Stimulated activated CD4-positive, alpha-beta T cell treated with anti-CD3 and anti-CD28 coated beads, Interleukin-4, amount 100 ng/mL, for 1 hour (primary cell): ENCODE data around the gene ATP6AP1.
"Not testable (repeated sequence)": the region's sequence is repeated elsewhere in the genome, so short reads cannot be mapped to it uniquely, and the experiment has no call there.

Experiments used
- DNase-seq: peaks from one replicate; pipeline ENCODE4 v3.0.0-alpha.2; 2020

ATP6AP1 gene, protein sequence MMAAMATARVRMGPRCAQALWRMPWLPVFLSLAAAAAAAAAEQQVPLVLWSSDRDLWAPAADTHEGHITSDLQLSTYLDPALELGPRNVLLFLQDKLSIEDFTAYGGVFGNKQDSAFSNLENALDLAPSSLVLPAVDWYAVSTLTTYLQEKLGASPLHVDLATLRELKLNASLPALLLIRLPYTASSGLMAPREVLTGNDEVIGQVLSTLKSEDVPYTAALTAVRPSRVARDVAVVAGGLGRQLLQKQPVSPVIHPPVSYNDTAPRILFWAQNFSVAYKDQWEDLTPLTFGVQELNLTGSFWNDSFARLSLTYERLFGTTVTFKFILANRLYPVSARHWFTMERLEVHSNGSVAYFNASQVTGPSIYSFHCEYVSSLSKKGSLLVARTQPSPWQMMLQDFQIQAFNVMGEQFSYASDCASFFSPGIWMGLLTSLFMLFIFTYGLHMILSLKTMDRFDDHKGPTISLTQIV

DNA sequence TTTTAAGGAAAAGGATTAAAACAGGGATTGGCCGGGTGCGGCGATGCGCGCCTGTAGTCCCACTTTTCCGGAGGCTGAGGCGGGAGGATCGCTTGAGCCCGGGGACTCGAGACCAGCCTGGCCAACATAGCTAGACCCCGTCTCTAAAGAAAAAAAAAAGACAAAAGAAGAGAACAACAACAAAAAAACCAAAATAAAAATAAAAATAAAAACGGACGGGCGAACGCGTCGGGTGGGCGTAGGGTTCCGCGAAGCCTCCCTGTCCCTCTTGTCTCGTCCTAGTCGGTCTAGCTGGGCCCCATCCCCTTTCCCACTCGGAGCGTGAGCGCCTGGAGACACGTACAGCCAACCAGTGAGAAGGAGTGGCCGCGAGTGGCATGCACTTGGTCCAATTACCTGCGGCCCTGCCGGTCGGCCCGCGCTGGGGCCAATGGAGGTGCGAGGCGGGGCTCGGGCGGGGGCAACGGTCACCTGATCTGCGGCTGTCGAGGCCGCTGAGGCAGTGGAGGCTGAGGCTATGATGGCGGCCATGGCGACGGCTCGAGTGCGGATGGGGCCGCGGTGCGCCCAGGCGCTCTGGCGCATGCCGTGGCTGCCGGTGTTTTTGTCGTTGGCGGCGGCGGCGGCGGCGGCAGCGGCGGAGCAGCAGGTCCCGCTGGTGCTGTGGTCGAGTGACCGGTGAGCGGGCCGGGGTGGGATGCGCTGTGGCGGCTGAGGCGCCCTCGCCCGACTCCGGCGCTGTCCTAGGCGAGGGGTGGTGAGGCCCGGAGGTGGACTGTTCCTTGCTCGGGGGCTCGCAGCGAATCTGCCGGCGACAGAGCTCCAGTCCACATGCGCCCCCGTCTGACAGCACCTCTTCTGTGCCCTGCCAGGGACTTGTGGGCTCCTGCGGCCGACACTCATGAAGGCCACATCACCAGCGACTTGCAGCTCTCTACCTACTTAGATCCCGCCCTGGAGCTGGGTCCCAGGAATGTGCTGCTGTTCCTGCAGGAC, at the start of gene ATP6AP1:
Gene ATP6AP1, plus strand, starts transcription at position 502 of the 996 bp plus-strand sequence. Its CDS starts 16 bp downstream, at position 518.
- DNase-seq = peak; percentile 86

DNA sequence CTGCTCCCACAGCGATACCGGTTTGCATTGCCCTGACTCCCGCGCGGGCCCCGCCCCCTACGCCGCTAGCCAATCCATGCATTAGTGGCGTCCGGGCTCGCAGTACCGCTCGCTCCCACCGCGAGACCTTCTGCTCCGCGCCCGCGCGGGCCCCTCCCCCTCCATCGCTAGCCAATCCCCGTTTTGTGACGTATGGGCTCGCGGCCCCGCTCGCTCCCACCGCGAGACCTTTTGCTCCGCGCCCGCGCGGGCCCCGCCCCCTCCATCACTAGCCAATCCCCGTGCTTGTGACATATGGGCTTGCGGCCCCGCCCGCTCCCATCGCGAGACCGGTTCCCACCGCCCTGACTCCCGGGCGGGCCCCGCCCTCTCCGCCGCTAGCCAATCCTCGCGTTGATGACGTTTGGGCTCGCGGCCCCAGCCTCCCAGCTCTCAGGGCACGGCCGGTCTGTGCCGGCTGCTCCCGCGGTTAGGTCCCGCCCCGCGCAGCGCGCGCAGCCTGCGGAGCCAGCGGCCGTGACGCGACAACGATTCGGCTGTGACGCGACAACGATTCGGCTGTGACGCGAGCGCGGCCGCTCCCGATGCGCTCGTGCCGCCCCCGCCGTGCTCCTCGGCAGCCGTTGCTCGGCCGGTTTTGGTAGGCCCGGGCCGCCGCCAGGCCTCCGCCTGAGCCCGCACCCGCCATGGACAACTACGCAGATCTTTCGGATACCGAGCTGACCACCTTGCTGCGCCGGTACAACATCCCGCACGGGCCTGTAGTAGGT, 49.5 kb upstream of the ATP6AP1 start, which contains the start of gene EMD:
Gene EMD, plus strand, starts transcription at position 497 of the 770 bp plus-strand sequence. Its CDS starts 190 bp downstream, at position 687.
- peak; percentile 94 for DNase-seq

DNA sequence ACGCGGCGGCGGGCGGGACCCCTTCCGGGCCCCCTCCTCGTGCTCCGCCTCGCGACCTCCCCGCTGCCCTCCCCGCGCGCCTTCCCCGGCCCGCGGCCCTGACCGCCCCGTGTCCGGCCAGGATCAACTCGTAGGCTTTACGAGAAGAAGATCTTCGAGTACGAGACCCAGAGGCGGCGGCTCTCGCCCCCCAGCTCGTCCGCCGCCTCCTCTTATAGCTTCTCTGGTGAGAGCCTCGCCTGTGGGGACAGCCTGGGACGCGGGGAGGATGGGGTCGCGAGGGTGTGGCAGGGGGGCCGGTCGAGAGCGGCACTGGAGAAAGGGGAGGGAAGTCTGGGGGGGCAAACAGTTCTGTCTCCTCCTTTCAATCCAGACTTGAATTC, 48.9 kb upstream of the ATP6AP1 start:
- no peak for DNase-seq

DNA sequence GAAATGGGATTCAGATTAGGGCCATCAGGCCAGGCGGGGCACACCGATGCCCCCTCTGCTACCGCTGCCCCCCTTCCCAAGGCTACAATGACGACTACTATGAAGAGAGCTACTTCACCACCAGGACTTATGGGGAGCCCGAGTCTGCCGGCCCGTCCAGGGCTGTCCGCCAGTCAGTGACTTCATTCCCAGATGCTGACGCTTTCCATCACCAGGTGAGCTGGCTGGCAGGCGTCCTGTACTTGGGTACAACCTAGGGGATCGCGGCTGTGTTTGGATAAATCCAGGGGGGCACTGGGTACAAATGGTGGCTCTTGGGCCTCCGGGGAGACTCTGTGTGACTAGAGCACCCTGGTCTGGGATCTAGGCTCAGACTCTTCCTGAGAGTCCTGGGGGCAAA, 48.3 kb upstream of the ATP6AP1 start:
- DNase-seq = no peak

DNA sequence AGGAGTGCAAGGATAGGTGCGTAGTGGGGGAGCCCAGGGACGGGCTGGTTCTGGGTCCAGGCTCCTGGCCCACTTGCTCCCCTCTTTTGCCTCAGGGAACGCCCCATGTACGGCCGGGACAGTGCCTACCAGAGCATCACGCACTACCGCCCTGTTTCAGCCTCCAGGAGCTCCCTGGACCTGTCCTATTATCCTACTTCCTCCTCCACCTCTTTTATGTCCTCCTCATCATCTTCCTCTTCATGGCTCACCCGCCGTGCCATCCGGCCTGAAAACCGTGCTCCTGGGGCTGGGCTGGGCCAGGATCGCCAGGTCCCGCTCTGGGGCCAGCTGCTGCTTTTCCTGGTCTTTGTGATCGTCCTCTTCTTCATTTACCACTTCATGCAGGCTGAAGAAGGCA, 47.7 kb upstream of the ATP6AP1 start:
- no peak for DNase-seq

DNA sequence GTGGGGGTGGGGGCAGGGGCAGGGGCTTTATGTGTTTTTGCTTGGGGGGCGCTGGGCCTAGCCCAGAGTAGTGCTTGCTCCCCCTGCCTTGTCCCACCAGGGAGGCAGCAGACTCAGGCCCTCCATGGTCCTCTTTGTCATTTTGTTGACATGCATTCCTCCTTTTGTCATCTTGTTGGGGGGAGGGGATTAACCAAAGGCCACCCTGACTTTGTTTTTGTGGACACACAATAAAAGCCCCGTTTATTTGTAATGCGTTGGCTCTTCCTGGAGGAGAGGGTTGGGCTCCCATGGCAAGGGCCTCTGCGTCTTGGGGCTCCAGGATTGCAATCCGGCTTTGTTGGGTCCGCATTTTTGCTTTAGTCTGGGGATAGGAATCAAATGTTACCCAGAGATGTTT, 47.2 kb upstream of the ATP6AP1 start:
- DNase-seq = no peak

DNA sequence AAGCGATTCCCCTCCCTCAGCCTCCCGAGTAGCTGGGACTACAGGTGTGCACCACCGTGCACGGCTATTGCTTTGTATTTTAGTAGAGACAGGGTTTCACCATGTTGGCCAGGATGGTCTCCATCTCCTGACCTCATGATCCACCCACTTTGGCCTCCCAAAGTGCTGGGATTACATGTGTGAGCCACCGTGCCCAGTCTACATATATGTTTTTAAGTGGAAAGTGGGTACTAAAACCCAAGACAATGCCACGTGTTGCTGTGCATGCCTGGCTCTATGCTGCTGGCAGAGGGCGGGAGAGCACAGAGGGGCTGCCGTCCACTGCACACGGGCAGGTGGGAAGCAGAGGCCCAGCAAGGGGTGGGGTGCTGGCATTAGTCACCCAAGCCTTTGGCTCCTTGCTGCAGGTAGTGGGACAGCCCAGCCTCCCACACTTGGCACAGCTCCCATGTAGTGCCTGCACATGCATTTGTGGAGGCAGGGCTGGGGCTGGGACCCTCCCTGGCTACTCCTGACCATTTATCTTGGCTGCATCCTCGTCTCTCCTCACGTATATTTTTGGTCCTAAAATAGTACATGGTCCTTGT, 45.9 kb upstream of the ATP6AP1 start:
- DNase-seq = no peak

DNA sequence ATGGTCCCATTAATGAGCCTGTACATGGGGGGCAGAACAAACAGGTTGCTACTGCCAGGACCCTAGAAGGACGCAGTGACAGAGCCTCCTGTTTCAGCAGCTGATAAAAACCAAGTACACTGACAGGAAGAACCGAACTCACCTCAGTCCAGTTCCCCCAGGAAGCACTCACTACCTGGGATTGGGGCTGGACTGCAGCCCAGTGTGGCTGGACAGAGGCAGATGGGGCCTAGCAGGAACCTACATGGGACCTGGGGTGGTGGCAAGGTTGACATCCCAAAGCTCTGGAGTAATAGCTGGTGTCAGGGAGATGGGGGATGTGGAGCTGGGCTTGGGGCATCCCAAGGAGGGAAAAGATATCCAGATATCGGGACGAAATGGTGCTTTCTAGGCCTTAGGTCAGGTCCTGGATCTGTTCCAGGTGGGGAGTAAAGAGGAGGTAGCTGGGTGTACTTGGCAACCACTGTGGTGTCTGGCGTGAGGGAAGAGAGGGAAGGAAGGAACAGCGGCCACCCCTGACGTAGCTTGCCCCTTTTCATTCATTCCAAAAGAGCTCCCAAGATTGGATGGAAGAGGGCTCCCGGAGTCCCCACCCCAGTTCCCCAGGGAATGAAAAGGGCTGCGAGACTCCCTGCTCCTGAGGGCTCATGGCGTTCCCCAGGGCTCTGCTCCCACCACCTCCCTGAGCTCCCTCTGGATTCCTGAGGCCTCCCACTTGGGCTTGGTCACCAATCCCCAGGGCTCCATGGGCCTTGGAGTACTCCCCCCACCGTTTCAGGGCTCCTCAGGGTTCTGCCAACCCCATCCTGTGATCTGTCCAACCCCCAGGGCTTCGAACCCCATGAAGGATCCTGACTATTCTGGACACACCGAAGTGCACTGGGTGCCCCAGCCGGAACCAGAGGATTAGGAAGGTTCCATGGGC, 44.9 kb upstream of the ATP6AP1 start:
- no peak for DNase-seq

DNA sequence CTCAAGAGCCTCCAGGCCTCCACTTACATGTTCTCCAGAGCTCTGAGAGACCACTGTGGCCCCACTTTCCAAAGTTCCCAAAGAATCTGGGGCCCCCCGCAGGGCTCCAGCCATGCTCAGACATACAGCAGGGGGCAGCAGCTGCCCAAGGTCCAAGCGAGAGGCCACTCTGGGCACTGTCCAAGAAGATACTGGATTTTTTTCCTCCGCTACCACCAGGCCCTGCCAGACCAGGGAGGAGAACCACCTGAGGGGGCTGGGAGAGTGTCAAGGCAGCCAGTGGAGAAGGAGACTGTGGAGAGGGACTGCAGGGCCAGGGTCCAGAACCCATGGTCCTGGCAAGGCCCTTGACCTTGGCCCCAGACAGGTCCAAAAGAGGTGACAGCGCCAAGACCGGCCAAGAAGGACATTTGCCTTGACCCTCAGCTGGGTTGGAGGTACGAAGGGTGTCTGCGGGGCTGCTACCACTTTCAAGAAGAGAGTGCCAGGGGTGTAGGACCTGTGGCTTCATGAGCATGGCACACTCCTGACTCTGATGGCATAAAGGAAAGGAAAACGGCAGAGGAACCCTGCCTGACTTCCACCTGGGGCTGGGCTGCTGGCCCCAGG, 44.1 kb upstream of the ATP6AP1 start:
- DNase-seq = no peak

DNA sequence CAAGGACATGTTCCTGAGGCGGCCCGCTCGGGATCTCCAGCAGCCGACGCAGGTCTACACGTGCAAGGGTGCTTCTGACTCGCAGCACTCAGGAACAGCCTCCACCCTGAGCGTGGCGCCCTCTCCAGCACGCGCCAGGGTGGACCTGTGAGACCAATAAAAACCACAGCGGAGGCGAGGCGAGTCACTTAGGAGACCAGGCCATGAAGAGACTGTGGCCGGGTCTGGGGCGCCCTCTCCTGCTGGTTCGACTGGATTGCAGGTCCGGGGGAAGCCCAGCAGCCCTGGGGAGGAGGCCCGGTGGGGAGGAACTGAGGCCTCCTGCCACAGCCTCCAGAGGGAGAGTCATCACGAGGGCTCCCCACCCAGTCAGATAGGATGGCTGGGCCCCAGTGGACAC, 40.4 kb upstream of the ATP6AP1 start:
- DNase-seq = not testable (repeated sequence)

DNA sequence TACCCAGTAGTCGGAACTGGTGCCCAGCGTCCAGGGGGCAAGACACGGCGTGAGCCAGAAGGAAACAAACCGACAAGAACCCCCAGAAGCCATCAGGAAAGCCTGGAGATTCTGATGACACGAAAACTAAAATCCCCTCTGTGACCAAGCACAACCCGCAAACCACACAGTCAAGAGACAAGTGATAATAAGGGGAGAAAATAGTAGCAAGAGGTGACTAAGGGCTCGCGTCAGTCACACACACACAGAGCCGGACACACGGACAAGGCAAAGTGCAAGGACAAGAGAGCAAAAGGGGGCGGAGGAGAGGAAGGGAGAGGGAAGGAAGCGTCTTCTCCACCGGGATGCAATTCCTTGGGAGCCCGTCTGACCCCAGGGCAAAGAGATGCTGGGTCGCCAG, 39.8 kb upstream of the ATP6AP1 start:
- DNase-seq = not testable (repeated sequence)

DNA sequence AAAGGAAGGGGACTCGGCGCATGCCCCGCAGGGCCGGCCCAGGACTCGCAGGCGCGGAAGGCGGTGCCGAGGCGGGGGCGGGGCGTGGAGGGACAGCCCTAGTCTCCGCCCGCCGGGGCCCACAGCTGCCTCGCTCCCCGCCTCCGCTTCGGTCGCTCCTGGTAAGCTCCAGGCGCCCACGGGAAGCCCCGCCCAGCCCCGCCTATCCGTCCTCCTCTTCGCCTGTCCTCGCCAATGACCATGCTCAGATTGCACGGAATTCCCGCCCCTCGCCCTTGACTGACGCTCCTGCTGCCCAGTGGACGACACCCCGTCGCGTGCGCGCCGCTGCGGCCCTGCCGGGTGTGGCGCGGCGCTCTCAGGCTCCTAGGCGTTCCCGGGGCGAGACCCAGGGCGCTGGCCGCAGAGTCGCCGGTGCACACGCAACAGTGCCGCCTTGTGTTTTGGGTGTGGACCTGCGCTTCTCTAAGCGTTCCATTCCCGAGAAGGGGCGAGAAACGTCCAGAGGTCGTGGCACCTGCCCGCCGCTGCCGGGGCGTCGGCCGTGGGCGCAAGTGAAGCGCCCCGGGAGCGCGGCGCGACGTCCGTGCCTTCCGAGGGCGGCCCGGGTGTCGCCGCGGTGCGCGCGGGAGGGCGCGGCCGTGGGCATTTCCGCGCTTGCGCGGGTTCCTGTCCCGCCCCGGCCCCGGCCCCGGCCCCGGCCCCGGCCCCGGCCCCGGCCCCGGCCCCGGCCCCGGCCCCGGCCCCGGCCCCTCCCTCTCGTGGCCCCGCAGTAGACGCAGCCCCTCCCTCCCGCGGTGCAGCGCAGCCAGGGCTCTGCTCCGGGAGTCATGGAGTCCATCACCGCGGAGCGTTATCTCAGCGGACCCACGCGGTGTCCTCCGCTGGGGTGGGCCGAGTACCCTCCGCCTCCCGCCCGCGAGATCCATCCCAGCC, 38.4 kb upstream of the ATP6AP1 start:
- not testable (repeated sequence) for DNase-seq

DNA sequence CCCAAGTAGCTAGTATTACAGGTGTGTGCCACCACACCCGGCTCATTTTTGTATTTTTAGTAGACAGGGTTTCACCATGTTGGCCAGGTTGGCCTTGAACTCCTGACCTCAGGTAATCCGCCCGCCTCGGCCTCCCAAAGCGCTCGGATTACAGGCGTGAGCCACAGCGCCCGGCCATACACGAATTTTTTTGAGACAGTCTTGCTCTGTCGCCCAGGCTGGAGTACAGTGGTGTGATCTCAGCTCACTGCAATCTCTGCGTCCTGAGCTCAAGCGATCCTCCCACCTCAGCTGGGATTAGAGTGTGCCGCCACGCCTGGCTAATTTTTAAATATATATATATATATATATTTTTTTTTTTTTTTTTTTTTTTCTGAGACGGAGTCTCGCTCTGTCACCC, 32.1 kb upstream of the ATP6AP1 start:
- DNase-seq = not testable (repeated sequence)

DNA sequence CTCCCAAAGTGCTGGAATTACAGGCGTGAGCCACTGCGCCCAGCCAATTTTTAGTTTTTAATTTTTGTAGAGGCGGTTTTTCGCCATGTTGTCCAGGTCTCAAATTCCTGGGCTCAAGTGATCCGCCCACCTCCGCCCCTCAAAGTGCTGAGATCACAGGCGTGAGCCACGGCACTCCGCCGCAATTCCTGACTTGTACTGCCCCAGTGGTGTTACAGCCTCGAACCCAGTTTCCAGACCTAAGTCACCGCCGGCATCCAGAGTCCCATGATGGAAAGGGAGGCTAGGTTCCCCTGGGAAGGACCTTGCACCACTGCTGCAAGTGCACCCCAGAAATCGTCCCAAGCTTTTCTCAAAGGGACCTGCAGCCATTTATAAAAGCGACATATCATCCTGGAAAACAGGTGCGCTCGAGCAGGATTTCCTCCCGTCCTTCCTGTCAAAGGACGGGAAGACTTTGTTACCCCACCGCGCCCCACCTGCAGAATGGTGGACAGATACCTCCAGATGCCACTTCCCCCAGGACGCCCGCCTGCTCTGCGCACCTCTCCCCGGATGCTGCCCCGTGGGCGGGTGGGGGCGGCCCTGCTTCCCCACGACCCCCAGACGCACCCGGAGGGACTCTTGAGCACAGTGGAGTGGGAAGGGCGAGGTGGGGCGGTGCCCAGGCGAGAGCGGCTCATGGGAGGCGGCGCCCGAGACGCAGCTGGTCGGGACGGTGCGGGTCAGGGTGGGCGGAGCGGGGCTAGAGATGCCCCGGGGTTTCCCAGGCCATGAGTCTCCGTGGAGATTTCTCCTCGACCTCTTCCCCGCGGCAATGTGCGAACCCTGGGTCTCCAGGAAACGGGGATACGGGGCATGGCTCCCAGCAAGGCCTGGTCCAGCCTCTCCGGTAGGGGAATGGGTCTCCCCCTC, 31.2 kb upstream of the ATP6AP1 start:
- DNase-seq = peak; percentile 71

DNA sequence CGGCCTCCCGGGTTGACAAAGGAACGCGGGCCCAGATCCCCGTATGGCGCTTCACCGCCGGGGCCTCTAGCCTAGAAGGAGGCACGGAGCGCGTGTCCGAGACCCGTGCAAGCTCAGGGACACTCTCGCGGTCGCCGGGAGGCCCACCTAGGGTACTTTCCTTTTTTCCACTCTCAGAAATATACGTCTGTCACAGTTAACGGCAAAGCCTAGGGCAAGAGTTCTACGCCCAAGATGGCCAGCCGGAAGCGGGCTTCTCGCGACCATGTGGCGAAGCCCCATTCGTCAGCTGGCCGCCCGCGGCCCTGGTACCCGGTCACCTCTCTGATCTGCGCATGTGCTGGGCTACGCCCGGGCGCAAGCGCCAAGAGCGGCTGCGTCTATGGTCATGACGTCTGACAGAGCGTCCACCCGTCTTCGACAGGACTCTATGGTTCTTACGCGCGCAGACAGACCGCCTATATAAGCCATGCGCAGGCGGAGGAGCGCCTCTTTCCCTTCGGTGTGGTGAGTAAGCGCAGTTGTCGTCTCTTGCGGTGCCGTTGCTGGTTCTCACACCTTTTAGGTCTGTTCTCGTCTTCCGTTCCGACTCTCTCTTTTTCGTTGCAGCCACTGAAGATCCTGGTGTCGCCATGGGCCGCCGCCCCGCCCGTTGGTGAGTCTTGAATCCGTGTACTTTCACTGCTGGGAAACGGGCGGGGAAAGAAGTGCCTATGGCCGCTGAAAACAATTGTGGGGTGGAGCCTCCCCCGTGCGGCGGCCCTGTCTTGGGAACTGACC, 30.4 kb upstream of the ATP6AP1 start, which contains the start of gene RPL10:
Gene RPL10, plus strand, starts transcription at position 490 of the 780 bp plus-strand sequence. Its CDS starts 143 bp downstream, at position 633.
- peak; percentile 84 for DNase-seq

DNA sequence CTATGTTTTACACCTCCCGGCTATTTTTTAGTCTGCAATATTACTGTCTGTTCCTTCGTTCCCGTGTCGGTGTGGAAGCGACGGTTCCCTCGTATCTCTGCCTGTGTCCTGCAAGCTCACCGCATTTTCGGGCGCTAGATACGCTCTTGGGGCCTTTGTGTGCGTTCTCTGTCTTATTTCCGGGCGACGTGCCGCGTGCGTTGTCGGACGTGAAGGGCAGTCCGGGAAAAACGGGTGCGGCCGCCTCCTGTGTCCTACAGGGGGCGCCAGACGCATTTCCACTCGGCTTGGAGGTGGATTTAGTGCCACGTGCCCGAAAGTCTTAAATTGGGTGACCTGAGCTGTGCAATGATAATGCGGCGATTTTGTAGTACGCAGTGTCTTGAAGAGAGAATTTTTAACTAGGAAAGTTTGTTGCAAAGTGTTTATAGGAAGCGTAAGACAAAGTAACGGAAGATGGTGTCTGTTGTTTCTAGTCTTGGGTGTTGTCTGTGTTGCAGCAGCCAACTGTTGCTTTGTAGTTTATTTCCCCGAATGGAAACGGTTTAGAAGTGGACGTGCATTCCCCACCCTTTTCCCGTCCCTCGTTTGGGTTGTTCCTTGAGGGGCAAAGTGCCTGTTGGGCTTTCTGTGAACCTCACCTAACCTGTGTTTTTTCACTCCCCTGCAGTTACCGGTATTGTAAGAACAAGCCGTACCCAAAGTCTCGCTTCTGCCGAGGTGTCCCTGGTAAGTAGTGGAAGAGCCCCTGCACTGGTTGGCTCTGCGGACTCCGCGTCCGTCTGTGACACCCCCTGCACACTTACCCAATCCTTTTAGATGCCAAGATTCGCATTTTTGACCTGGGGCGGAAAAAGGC, 29.6 kb upstream of the ATP6AP1 start:
- DNase-seq = peak; percentile 80
